Liver (tissue), 9 donors: ENCODE measurements around the gene ATP2A1. TPM values are rescaled to one million over a fixed set of nuclear protein-coding genes. Genes with fewer than 3 reads are reported as not detected.

ENCODE experiments used
- DNase-seq: peaks from one replicate; pipeline ENCODE4 v3.0.0-alpha.2; 2017; ENCODE audit warnings: low spot score
- H3K27ac ChIP-seq, 2 donors: one replicate each; pipeline ENCODE4 v1.7.0; 2013; ENCODE audit warnings: inconsistent platforms in 2 of 2, low read length in 2 of 2, control low read depth in 1 of 2, low read depth in 1 of 2, mild to moderate bottlenecking in 1 of 2
- H3K27me3 ChIP-seq, 4 donors: one replicate each; pipeline versions ENCODE4 v1.6.1 to v1.7.0; 2013; ENCODE audit warnings: low read length in 3 of 4, inconsistent platforms in 1 of 4, mild to moderate bottlenecking in 1 of 4, moderate library complexity in 1 of 4; ENCODE audit not compliant: control insufficient read depth in 4 of 4, insufficient read depth in 4 of 4
- H3K36me3 ChIP-seq, 4 donors: one replicate each; pipeline versions ENCODE4 v1.6.1 to v1.7.0; 2013; ENCODE audit warnings: low read length in 3 of 4, mild to moderate bottlenecking in 3 of 4, low read depth in 1 of 4, moderate library complexity in 1 of 4; ENCODE audit not compliant: control insufficient read depth in 4 of 4, insufficient read depth in 3 of 4
- H3K4me1 ChIP-seq, 4 donors: one replicate each; pipeline versions ENCODE4 v1.6.1 to v1.7.0; 2013; ENCODE audit warnings: low read length in 3 of 4, mild to moderate bottlenecking in 3 of 4, moderate library complexity in 1 of 4; ENCODE audit not compliant: control insufficient read depth in 4 of 4, insufficient read depth in 4 of 4
- H3K4me3 ChIP-seq, 3 donors: one replicate each; pipeline versions ENCODE4 v1.6.1 to v1.7.0; 2013; ENCODE audit warnings: low read length in 3 of 3, control low read depth in 1 of 3, low read depth in 1 of 3, mild to moderate bottlenecking in 1 of 3
- H3K9ac ChIP-seq, 2 donors: one replicate each; pipeline ENCODE4 v1.7.0; 2013; ENCODE audit warnings: low read length in 2 of 2, mild to moderate bottlenecking in 2 of 2, moderate library complexity in 2 of 2, control low read depth in 1 of 2, low read depth in 1 of 2
- H3K9me3 ChIP-seq, 4 donors: one replicate each; pipeline versions ENCODE4 v1.6.1 to v1.7.0; 2013; ENCODE audit warnings: low read length in 3 of 4; ENCODE audit not compliant: control insufficient read depth in 4 of 4
- ATF3 ChIP-seq: IDR thresholded peaks from 2 replicates; pipeline ENCODE4 v1.6.1; 2016; ENCODE audit warnings: antibody characterized with exemption
- CTCF ChIP-seq: fragments of 150-350 bp; IDR thresholded peaks from 2 replicates; pipeline ENCODE4 v1.5.1; 2017; ENCODE audit warnings: improper control_type of control experiment, low read depth, low read length; ENCODE audit not compliant: missing input control
- FOXA1 ChIP-seq: IDR thresholded peaks from 2 replicates; pipeline ENCODE4 v1.6.1; 2016; ENCODE audit warnings: antibody characterized with exemption
- FOXA2 ChIP-seq: IDR thresholded peaks from 2 replicates; pipeline ENCODE4 v1.6.1; 2016; ENCODE audit warnings: antibody characterized with exemption
- HNF4A ChIP-seq, 2 donors: conservative IDR thresholded peaks; 2 replicates each; pipeline ENCODE4 v1.6.1; 2016; ENCODE audit warnings: antibody characterized with exemption in 2 of 2, mild to moderate bottlenecking in 2 of 2
- HNF4G ChIP-seq: IDR thresholded peaks from 2 replicates; pipeline ENCODE4 v1.6.1; 2016; ENCODE audit warnings: antibody characterized with exemption
- JUND ChIP-seq, 2 donors: IDR thresholded peaks; 2 replicates each; pipeline ENCODE4 v1.6.1; 2016; ENCODE audit warnings: antibody characterized with exemption in 2 of 2
- MAX ChIP-seq: IDR thresholded peaks from 2 replicates; pipeline ENCODE4 v1.6.1; 2016; ENCODE audit warnings: antibody characterized with exemption
- NR2F2 ChIP-seq: IDR thresholded peaks from 2 replicates; pipeline ENCODE4 v1.6.1; 2016; ENCODE audit warnings: antibody characterized with exemption
- RAD21 ChIP-seq, 2 donors: IDR thresholded peaks; 2 replicates each; pipeline ENCODE4 v1.6.1; 2016; ENCODE audit warnings: antibody characterized with exemption in 2 of 2, mild to moderate bottlenecking in 2 of 2
- REST ChIP-seq: IDR thresholded peaks from 2 replicates; pipeline ENCODE4 v1.6.1; 2016; ENCODE audit warnings: antibody characterized with exemption, mild to moderate bottlenecking
- RXRA ChIP-seq, 2 donors: IDR thresholded peaks; 2 replicates each; pipeline ENCODE4 v1.6.1; 2017 to 2018; ENCODE audit warnings: antibody characterized with exemption in 2 of 2, mild to moderate bottlenecking in 1 of 2
- TAF1 ChIP-seq: conservative IDR thresholded peaks from 2 replicates; pipeline ENCODE4 v1.6.1; 2016; ENCODE audit warnings: antibody characterized with exemption, mild to moderate bottlenecking
- YY1 ChIP-seq: IDR thresholded peaks from 2 replicates; pipeline ENCODE4 v1.6.1; 2016; ENCODE audit warnings: antibody characterized with exemption, mild to moderate bottlenecking
- ZBTB33 ChIP-seq: IDR thresholded peaks from 2 replicates; pipeline ENCODE4 v1.6.1; 2016; ENCODE audit warnings: antibody characterized with exemption
- WGBS: extraction: QIAGEN DNeasy Blood & Tissue Kit; methylation state at CpG from one replicate; pipeline ENCODE4 v1.1.7; 2013; 5-methylcytosine and 5-hydroxymethylcytosine counted together
- polyA plus RNA-seq, 2 donors: library from polyadenylated mRNA; stranded (reverse) in 1 of 2; unstranded in 1 of 2; fragments of 200-250 nt in 1 of 2; fragments of >200 nt in 1 of 2; fragmentation: Nextera tagmentation in 1 of 2; extraction: Ambion mirVana in 1 of 2; gene quantifications; one replicate each; pipeline versions ENCODE4 v1.2.1 to v1.2.3, GENCODE V29; 2013 to 2015
- total RNA-seq, 2 donors: library from RNA; depleted of rRNA; stranded (reverse); fragments of >200 nt; gene quantifications; one replicate each; pipeline ENCODE4 v1.2.3, GENCODE V29; 2014
- donor health status: healthy.
- donor health status: healthy.
- donor health status: healthy.
- donor health status: healthy.
- donor health status: healthy.

Gene ATP2A1
- total and polyA plus RNA-seq, 4 donors, result 0.07 to 0.23 (median 0.13) TPM

- no peak for TF ChIP-seq CTCF
- no peak for TF ChIP-seq NR2F2
These were observed 34.3 kb downstream of the ATP2A1 start (continued) for GRCh38 chr16:28912558-28912957.

GRCh38 chr16:28913946-28914724 lies 35.8 kb downstream of the ATP2A1 start:
- H3K4me1 ChIP-seq, result no peaks in the 10 kb centered on the region
- no peak for DNase-seq
- H3K27me3 ChIP-seq, result no peaks in the 10 kb centered on the region
- no peak overlapping the region for H3K9ac ChIP-seq
- peaks cover 4 to 23% (median 8%) of the 10 kb centered on the region in 4 donors for H3K36me3 ChIP-seq
- H3K9me3 ChIP-seq, result no peaks in the 10 kb centered on the region
- 97% methylated on average over 29 of the region's 29 CpGs for WGBS
- TF ChIP-seq HNF4A (conservative IDR thresholded peaks at IDR 0.05), result no peak
- TF ChIP-seq YY1, result no peak
- no peak for TF ChIP-seq RXRA (IDR thresholded peaks at IDR 0.05)
- no peak for TF ChIP-seq ZBTB33
- TF ChIP-seq NR2F2, result no peak
- TF ChIP-seq REST, result no peak
- no peak for TF ChIP-seq TAF1
- TF ChIP-seq RAD21 (IDR thresholded peaks at IDR 0.05), result no peak
- no peak for TF ChIP-seq FOXA2
- no peak for TF ChIP-seq MAX
- TF ChIP-seq JUND (IDR thresholded peaks at IDR 0.05), result no peak
- no peak for TF ChIP-seq FOXA1
- no peak for TF ChIP-seq CTCF
- no peak for TF ChIP-seq ATF3
- TF ChIP-seq HNF4G, result no peak
- no peak overlapping the region for H3K4me3 ChIP-seq
- H3K27ac ChIP-seq, result no peak overlapping the region
